ENCODE measurements around the gene TMC2.

DNA sequence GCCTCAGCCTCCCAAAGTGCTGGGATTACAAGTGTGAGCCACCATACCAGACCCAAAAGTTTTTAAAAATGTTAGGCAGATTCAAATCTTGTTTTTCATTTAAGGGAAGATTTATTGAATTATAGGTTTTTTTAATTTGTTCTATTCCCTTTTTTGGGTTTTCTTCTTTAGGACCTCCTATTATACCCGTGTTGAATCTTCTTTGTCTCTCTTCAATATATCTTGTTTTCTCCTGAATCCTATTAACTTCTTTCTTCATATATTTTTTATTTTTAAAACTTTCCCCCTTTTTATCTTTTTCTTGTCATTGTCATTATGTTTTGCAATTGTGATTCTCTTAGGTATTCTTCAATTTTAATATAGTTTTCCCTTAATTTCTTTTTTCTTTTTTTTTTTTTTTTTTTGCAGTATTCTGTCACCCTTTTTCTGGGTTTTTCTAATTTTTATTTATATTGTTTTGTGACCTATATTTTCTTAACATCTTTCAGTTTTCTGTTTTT lies 70.2 kb downstream of the TMC2 start:
- TF ChIP-seq, protein P1, sequence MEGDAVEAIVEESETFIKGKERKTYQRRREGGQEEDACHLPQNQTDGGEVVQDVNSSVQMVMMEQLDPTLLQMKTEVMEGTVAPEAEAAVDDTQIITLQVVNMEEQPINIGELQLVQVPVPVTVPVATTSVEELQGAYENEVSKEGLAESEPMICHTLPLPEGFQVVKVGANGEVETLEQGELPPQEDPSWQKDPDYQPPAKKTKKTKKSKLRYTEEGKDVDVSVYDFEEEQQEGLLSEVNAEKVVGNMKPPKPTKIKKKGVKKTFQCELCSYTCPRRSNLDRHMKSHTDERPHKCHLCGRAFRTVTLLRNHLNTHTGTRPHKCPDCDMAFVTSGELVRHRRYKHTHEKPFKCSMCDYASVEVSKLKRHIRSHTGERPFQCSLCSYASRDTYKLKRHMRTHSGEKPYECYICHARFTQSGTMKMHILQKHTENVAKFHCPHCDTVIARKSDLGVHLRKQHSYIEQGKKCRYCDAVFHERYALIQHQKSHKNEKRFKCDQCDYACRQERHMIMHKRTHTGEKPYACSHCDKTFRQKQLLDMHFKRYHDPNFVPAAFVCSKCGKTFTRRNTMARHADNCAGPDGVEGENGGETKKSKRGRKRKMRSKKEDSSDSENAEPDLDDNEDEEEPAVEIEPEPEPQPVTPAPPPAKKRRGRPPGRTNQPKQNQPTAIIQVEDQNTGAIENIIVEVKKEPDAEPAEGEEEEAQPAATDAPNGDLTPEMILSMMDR (IDR thresholded peaks at IDR 0.05): no peak
- TF ChIP-seq POLR2AphosphoS5 (IDR thresholded peaks at IDR 0.05; ENCODE audit: insufficient read depth in 1 of 2, low read depth in 1 of 2) (no peak), POLR2A (IDR thresholded peaks at IDR 0.05) (no peak)

All from vagina (tissue), 2 donors.